ENCODE measurements around the gene SBK2.

- TF ChIP-seq CTCF (IDR thresholded peaks at IDR 0.05): no peak
- TF ChIP-seq POLR2A (IDR thresholded peaks at IDR 0.05): no peak
Observed at GRCh38 chr19:55559684-55560083, 22.8 kb upstream of the SBK2 start.
